GM21717 (cell line): ENCODE data around the gene TSC22D3.
"Not testable (repeated sequence)": the region's sequence is repeated elsewhere in the genome, so short reads cannot be mapped to it uniquely, and the experiment has no call there.

Source experiments
- ATAC-seq: cut with Tn5 transposase; IDR thresholded peaks from one replicate; pipeline ENCODE4 v1.9.1; 2021; ENCODE audit warnings: mild to moderate bottlenecking, moderate library complexity; ENCODE audit not compliant: unreplicated experiment

TSC22D3 gene

DNA sequence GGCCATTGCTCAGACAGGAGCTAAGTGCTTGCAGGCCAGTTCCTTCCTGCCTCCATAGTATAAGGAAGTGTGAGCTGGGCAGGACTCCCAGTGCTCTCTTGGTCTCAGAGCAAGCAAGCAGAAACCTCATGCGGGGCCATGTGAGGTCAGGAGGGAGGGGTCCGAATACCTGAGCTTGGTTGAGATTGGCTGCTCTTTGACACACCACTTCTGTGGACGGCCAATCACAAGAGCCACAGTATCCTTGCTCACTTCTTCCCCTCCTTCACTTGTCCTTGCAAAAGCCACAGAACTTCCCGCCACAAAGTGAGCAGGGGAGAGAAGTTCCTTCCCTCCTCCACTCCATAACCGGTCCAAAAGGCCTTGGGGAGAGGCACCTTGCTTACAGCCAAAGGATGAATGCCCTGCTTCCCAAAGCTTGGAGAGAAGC is 90.6 kb downstream of the TSC22D3 start:
- ATAC-seq: peak; percentile 75

- ATAC-seq: no peak
Observed at GRCh38 chrX:107683931-107684330, 91.7 kb downstream of the TSC22D3 start.

- no peak for ATAC-seq
Observed at GRCh38 chrX:107683124-107683895, 92.3 kb downstream of the TSC22D3 start.

- ATAC-seq: no peak
Observed at GRCh38 chrX:107682256-107682655, 93.3 kb downstream of the TSC22D3 start.

GRCh38 chrX:107678957-107679740 is 96.4 kb downstream of the TSC22D3 start:
- ATAC-seq: no peak

DNA sequence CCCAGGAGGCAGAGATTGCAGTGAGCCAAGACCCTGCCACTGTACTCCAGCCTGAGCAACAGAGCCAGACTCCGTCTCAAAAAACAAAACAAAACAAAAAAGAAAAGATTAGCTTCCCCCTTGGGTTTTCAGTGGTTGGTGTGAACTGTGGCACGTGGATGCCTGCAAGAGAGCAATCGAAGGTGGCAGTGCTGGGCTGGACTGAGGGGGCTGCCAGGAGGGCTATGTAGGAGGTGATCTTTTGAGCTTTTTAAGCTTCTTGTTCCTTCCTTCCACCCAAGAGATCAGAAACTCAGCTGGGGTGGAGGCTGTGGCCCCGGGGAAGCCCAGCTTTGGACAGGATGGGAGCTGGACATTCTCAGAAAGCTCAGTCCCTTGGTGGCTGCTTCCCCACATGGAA is 97.7 kb downstream of the TSC22D3 start:
- ATAC-seq: no peak

DNA sequence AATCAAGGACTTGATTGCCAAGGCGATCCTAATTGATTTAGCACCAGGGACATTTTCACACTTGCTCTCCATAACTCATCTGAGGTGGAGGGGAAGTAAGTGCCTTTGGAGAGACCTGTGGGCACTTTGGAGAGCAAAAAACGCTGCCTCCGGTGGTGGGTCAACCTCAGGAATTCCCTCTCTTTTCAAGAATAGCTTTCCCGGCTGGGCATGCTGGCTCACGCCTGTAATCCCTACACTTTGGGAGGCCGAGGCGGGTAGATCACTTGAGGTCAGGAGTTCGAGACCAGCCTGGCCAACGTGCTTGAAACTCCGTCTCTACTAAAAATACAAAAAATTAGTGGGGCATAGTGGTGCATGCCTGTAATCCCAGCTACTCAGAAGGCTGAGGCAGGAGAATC is 98.1 kb downstream of the TSC22D3 start:
- ATAC-seq: no peak

- ATAC-seq: no peak
Observed at GRCh38 chrX:107676559-107677378, 98.8 kb downstream of the TSC22D3 start.

GRCh38 chrX:107675823-107676555 is 99.6 kb downstream of the TSC22D3 start:
- no peak for ATAC-seq

DNA sequence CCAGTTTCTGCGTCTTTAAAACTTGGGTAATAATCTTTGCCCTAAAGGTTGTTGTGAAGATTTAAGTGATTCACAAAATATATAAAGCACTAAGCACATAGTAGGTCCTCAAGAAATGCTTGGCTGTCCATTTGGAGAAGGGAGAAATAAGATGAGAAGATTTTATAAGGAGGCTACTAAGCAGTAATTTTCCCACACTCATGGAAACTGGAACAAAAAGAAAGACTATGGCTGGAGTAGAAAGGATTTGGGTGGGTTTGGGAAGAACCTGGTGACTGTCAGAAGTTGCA is 100.3 kb downstream of the TSC22D3 start:
- ATAC-seq: no peak

- ATAC-seq: peak; percentile 14
Observed at GRCh38 chrX:107674480-107675364, 100.9 kb downstream of the TSC22D3 start.

GRCh38 chrX:107673933-107674479 is 101.6 kb downstream of the TSC22D3 start:
- ATAC-seq: peak; percentile 94

- ATAC-seq: no peak
Observed at GRCh38 chrX:107673431-107673830, 102.2 kb downstream of the TSC22D3 start.

DNA sequence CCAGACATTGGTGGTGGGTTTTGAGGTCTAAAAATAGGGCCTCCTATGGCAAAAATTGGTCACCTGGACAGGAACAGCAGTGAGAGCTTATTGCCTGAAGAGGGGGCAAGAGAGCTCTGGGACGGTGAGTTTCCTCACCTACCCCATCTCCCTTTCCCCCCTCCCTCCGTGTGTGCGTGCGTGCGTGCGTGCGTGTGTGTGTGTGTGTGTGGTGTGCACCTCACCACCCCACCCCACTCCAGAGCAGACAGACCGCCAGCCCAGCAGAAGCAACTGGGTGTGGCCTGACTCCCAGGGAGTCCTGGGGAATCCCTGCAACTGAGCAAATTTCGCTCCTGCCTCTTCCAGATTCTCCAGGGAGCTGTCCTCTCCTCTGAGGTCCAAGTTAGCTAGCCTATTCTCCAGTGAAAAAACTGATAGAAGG is 102.6 kb downstream of the TSC22D3 start:
- ATAC-seq: peak; percentile 39

GRCh38 chrX:107671256-107671655 is 104.3 kb downstream of the TSC22D3 start:
- ATAC-seq: not testable (repeated sequence)

GRCh38 chrX:107669885-107670628 is 105.5 kb downstream of the TSC22D3 start:
- ATAC-seq: no peak

- no peak for ATAC-seq
Observed at GRCh38 chrX:107669261-107669660, 106.3 kb downstream of the TSC22D3 start.

DNA sequence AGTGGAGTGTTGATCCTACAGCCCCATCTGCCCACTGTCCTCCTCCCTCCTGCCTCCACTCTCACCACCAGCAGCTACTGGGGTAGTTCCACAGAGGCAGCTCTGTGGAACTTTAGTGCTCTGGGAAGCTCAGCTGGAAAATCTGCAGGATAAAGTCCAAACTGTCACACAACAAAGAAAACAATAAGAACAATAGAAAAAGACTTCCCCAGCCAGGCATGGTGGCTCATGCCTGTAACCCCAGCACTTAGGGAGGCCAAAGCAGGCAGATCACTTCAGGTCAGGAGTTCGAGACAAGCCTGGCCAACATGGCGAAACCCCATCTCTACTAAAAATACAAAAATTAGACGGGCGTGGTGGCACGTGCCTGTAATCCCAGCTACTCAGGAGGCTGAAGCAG is 106.9 kb downstream of the TSC22D3 start:
- not testable (repeated sequence) for ATAC-seq

- ATAC-seq: no peak
Observed at GRCh38 chrX:107667426-107667825, 108.2 kb downstream of the TSC22D3 start.
